Suprapubic skin (tissue), 4 donors: ENCODE results near the gene FNBP1L. TPM values are rescaled to one million over a fixed set of nuclear protein-coding genes. Genes with fewer than 3 reads are reported as not detected.
"Not testable (repeated sequence)": the region's sequence is repeated elsewhere in the genome, so short reads cannot be mapped to it uniquely, and the experiment has no call there.

Source experiments
- DNase-seq, 2 donors: peaks; one replicate each; pipeline ENCODE4 v3.0.0-alpha.2; 2019; ENCODE audit warnings: low spot score in 2 of 2
- H3K27ac ChIP-seq: fragments of 200-600 bp; sonication (generic); one replicate; pipeline ENCODE4 v1.5.1; 2019
- H3K27me3 ChIP-seq: fragments of 200-600 bp; sonication (generic); one replicate; pipeline ENCODE4 v1.5.1; 2019
- H3K36me3 ChIP-seq: fragments of 200-600 bp; sonication (generic); one replicate; pipeline ENCODE4 v1.5.1; 2019
- H3K4me1 ChIP-seq: fragments of 200-600 bp; sonication (generic); one replicate; pipeline ENCODE4 v1.5.1; 2019
- H3K4me3 ChIP-seq: fragments of 200-600 bp; sonication (generic); one replicate; pipeline ENCODE4 v1.5.1; 2019; ENCODE audit warnings: mild to moderate bottlenecking
- H3K9me3 ChIP-seq: fragments of 200-600 bp; sonication (generic); one replicate; pipeline ENCODE4 v1.5.1; 2019
- EP300 ChIP-seq: sonication (generic); formaldehyde crosslinking; IDR thresholded peaks from one replicate; pipeline ENCODE4 v1.6.1; 2017; ENCODE audit warnings: antibody characterized with exemption
- POLR2A ChIP-seq, 2 donors: fragments of 450-650 bp; IDR thresholded peaks; one replicate each; pipeline ENCODE4 v1.6.1; 2017; ENCODE audit warnings: antibody characterized with exemption in 2 of 2, mild to moderate bottlenecking in 2 of 2, moderate library complexity in 2 of 2
- POLR2AphosphoS5 ChIP-seq, 3 donors: sonication (generic); formaldehyde crosslinking; IDR thresholded peaks; one replicate each; pipeline ENCODE4 v1.6.1; 2017; ENCODE audit warnings: antibody characterized with exemption in 3 of 3
- WGBS: methylation state at CpG from one replicate; pipeline ENCODE4 v1.1.5; 2018; 5-methylcytosine and 5-hydroxymethylcytosine counted together
- total RNA-seq, 4 donors: library from RNA; depleted of rRNA; stranded (reverse); fragments of >200 nt; gene quantifications; one replicate each; pipeline ENCODE4 v1.1.0, GENCODE V29; 2016
- TF ChIP-seq, protein P1 (sequence below), 2 donors: fragments of 200-600 bp in 1 of 2; fragments of 450-650 bp in 1 of 2; sonication (generic) in 1 of 2; IDR thresholded peaks; one replicate each; pipeline ENCODE4 v1.5.1; 2016 to 2019; ENCODE audit warnings: antibody characterized with exemption in 2 of 2, mild to moderate bottlenecking in 1 of 2, moderate library complexity in 1 of 2

Gene FNBP1L
- total RNA-seq, 4 donors from 2014 or later: 18.6 to 60.8 (median 25.2) TPM

DNA sequence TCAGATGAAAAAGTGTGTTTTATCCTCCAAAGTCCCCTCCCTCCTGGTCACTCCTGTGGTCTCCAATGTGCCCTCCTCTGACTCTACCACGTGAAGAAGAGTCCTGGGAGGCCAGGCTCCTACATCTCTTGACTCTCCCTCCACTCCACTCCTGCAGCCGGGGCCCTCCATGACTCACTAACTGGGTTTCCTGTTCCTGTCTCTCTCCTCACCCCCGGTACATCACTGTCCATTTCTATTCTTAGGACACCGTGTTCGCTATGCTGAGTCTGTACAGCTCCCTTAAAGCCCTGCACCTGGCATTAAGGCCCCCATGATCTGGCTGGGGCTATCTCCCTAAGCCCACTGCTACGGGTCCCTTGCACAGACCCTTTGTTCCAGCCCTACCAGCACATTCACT is 140.3 kb downstream of the FNBP1L start:
- no peak overlapping the region for H3K27ac ChIP-seq

DNA sequence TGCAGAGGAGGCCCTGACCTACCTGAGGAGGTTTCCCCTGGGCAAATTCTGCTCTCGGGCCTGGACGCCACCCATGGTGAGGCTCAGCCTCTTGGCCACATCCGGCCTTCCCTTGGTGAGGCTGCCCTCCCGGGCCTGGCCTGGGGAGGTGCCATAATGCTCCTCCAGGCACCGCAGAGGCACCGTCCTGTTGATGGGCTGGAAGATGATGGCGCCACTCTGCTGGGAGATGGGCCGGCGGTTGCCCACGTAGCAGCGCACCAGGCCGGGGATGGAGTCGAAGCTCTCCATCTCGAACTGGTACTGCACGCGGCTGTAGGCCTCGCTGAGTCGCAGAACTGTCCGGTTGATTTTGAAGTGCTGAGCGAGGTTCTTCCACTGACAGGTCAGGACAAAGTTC is 141.0 kb downstream of the FNBP1L start:
- Histone ChIP-seq H3K4me1 (peaks cover 42% of the 10 kb centered on the region), H3K27ac (no peak overlapping the region), H3K9me3 (no peaks in the 10 kb centered on the region), H3K27me3 (no peaks in the 10 kb centered on the region), H3K36me3 (peaks cover 22% of the 10 kb centered on the region), H3K4me3 (no peak overlapping the region)
- 100% methylated on average over 5 of the region's 20 CpGs for WGBS
- no peak for DNase-seq
- TF ChIP-seq, protein P1, sequence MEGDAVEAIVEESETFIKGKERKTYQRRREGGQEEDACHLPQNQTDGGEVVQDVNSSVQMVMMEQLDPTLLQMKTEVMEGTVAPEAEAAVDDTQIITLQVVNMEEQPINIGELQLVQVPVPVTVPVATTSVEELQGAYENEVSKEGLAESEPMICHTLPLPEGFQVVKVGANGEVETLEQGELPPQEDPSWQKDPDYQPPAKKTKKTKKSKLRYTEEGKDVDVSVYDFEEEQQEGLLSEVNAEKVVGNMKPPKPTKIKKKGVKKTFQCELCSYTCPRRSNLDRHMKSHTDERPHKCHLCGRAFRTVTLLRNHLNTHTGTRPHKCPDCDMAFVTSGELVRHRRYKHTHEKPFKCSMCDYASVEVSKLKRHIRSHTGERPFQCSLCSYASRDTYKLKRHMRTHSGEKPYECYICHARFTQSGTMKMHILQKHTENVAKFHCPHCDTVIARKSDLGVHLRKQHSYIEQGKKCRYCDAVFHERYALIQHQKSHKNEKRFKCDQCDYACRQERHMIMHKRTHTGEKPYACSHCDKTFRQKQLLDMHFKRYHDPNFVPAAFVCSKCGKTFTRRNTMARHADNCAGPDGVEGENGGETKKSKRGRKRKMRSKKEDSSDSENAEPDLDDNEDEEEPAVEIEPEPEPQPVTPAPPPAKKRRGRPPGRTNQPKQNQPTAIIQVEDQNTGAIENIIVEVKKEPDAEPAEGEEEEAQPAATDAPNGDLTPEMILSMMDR (IDR thresholded peaks at IDR 0.05): no peak
- no peak for TF ChIP-seq EP300

More for the DNA sequence above, 140.3 kb downstream of the FNBP1L start:
- no peak for TF ChIP-seq POLR2AphosphoS5 (IDR thresholded peaks at IDR 0.05)
- TF ChIP-seq POLR2A (IDR thresholded peaks at IDR 0.05): no peak
- TF ChIP-seq, protein P1 (IDR thresholded peaks at IDR 0.05): no peak
- no peak for TF ChIP-seq EP300
- Histone ChIP-seq H3K27me3 (no peaks in the 10 kb centered on the region), H3K36me3 (peaks cover 29% of the 10 kb centered on the region), H3K4me1 (peaks cover 43% of the 10 kb centered on the region), H3K4me3 (no peak overlapping the region), H3K9me3 (no peaks in the 10 kb centered on the region)
- WGBS: 75% methylated on average over 6 of the region's 6 CpGs
- no peak for DNase-seq

DNA sequence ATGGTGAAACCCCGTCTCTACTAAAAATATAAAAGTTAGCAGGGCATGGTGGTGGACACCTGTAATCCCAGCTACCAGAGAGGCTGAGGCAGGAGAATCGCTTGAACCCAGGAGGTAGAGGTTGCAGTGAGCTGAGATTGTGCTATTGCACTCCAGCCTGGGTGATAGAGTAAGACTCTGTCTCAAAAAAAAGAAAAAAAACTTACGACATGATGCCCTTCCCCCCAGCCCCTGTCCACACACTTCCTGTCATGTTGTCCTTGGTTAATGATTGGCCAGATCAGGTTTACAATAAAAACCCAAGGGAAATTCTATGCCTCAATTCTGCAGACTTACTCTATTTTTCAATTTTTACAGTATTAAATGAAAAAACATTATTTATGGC is 143.4 kb downstream of the FNBP1L start:
- 85% methylated on average over 3 of the region's 3 CpGs for WGBS
- not testable (repeated sequence) for H3K4me3 ChIP-seq, H3K27me3 ChIP-seq, H3K27ac ChIP-seq, H3K9me3 ChIP-seq
- Histone ChIP-seq H3K4me1 (peaks cover 41% of the 10 kb centered on the region), H3K36me3 (peaks cover 20% of the 10 kb centered on the region)
- peak in 1 of 2 donors; percentile 5 for DNase-seq

DNA sequence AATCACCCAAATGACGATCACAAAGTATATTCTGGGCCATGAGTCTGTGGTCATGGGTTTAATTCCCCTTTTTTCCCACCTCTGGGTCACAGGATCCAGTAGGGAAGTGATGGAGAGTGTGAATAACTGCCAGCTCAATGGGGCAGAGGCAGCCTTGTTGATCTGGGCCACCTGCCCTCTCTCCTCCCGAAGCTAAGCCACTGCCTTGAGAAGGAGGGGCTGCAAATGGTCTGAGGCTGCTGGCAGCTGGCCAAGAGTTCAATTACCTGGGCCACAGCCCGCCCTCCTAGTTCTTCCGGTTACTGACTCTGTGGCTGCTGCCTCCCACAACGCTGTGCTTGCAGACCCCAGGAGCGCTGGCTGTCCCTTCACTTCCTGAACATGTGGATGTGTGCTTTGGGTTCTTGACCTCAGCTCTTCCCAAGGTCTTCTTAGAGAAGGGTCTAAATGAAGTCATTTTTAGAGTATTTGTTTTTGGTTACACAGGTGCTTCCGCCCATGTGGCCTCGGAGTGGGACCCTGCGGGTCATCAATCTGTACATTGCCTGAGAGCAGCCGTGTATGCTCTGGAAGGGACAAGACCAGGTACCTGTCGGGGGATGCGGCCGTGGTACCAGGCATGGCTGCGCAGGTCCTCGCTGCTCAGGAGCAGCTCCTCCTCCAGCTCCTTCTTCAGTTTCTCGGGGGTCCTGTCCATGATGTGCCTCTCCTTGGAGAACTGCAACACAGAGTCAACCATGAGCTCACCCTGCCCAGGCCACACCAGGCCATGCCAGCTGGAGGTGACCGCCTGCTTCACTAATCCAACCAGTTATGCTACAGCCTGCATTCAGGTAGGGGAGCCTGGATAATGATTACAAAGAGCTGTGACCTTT is 144.0 kb downstream of the FNBP1L start:
- H3K4me3 ChIP-seq: no peak overlapping the region
- no peaks in the 10 kb centered on the region for H3K27me3 ChIP-seq
- H3K27ac ChIP-seq: peak overlapping the region; percentile 2
- H3K4me1 ChIP-seq: peaks cover 46% of the 10 kb centered on the region
- TF ChIP-seq EP300: no peak
- TF ChIP-seq POLR2A (IDR thresholded peaks at IDR 0.05): no peak
- TF ChIP-seq, protein P1 (IDR thresholded peaks at IDR 0.05): no peak
- TF ChIP-seq POLR2AphosphoS5 (IDR thresholded peaks at IDR 0.05): no peak
- peaks cover 20% of the 10 kb centered on the region for H3K36me3 ChIP-seq
- peak in 1 of 2 donors; percentile 67 for DNase-seq
- H3K9me3 ChIP-seq: no peaks in the 10 kb centered on the region
- WGBS: 82% methylated on average over 9 of the region's 17 CpGs

DNA sequence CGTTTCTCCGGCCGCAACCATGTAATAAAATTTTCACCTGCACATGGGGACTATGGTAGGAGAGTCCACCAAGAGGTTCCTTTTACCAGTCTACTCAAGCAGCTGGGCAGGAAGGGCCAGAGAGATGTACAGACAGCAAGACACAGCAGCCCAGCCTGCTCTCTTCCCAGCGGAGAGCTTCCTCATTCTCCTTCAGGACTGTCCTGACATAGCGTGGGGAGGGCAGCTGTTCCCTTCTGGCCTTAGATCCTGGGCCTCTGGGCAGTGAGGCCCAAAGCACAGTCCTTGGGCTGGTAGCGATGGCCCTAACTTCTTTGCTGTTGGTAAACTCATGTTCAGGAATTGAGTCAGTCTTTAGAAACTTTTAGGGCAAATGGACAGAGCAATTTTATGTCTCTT is 144.6 kb downstream of the FNBP1L start:
- Histone ChIP-seq H3K9me3 (no peaks in the 10 kb centered on the region), H3K36me3 (peaks cover 17% of the 10 kb centered on the region), H3K4me3 (no peak overlapping the region), H3K4me1 (peaks cover 52% of the 10 kb centered on the region), H3K27ac (peak overlapping the region; percentile 2), H3K27me3 (no peaks in the 10 kb centered on the region)
- peak in 1 of 2 donors; percentile 60 for DNase-seq
- TF ChIP-seq, protein P1 (IDR thresholded peaks at IDR 0.05): no peak
- TF ChIP-seq POLR2A (IDR thresholded peaks at IDR 0.05): no peak
- TF ChIP-seq POLR2AphosphoS5 (IDR thresholded peaks at IDR 0.05): no peak
- TF ChIP-seq EP300: no peak
- 80% methylated on average over 5 of the region's 6 CpGs for WGBS
